Activated CD8-positive, alpha-beta memory T cell treated with anti-CD3 and anti-CD28 coated beads for 1 hour (primary cell): ENCODE measurements around the gene C10orf62.
"Not testable (repeated sequence)": the region's sequence is repeated elsewhere in the genome, so short reads cannot be mapped to it uniquely, and the experiment has no call there.

ENCODE experiments used
- DNase-seq, 2 donors: peaks; one replicate each; pipeline ENCODE4 v3.0.0-alpha.2; 2020; ENCODE audit warnings: low read depth in 1 of 2; ENCODE audit errors: extremely low read depth in 1 of 2

The C10orf62 gene, protein sequence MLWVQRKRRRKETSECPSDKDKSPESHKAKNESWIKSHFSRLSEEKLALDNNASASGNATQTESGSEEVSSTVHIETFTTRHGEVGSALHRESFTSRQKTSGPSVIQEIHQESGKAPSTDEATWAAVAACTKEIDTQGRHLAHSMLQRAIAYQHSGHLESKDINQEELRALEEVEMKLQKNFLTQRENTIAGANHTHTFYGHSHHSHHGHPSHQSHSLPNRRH

DNA sequence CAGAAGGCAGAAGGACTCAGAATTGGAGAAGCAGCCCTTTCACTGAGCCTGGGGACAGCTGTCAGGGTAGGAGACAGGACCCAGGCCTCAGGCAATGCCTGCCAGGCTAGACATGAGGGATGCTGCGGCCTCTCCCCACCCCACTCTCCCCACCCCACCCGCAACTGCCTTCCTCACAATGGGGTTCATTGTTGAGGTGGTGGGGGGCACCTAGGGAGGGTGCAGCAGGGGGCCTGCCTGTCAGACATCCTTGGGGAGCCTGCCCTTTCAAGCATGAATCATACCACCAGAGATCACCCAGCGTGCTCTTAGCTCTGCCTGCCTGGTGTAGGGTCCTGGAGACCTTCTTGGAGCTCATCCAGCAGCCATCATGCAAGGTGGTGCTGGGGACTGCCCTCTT, at the start of gene C10orf62:
C10orf62 (plus strand) TSS at position 243 of the 400 bp plus-strand sequence. CDS start 177 bp downstream, outside the sequence.
- no peak for DNase-seq

DNA sequence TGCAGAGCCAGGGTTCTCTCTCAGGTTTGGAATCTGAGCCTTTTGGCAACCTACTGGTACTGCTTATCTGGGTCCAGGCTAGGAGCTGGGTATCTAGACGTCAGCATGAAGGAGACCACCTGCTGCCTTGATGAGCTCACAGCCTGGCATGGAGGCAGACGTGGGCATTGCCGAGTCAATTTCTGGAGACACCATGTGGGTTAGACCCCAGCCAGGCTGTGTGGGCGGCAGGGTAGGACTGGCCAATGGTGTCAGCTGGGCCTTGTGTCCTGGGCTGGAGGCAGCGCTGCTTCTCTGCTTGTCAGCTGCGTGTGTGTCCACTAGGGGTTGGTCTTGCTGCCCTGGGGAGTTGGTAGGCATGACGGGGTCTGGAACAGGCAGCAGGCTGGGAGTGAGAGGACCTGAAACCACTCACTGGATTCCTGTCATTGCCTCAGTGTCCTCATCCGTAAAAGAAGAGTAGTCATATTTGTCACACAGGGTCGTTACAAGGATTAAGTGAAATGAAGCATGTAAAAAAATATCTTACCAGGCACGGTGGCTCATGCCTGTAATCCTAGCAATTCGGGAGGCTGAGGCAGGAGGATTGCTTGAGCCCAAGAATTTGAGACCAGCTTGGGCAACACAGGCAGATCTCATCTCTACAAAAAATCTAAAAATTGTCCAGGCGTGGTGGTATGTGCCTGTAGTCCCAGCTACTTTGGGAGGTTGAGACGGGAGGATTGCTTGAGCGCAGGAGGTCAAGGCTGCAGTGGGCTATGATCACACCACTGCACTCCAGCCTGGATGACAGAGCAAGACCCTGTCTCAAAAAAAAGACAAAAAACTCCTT, 48.6 kb upstream of the C10orf62 start:
- DNase-seq, result no peak

DNA sequence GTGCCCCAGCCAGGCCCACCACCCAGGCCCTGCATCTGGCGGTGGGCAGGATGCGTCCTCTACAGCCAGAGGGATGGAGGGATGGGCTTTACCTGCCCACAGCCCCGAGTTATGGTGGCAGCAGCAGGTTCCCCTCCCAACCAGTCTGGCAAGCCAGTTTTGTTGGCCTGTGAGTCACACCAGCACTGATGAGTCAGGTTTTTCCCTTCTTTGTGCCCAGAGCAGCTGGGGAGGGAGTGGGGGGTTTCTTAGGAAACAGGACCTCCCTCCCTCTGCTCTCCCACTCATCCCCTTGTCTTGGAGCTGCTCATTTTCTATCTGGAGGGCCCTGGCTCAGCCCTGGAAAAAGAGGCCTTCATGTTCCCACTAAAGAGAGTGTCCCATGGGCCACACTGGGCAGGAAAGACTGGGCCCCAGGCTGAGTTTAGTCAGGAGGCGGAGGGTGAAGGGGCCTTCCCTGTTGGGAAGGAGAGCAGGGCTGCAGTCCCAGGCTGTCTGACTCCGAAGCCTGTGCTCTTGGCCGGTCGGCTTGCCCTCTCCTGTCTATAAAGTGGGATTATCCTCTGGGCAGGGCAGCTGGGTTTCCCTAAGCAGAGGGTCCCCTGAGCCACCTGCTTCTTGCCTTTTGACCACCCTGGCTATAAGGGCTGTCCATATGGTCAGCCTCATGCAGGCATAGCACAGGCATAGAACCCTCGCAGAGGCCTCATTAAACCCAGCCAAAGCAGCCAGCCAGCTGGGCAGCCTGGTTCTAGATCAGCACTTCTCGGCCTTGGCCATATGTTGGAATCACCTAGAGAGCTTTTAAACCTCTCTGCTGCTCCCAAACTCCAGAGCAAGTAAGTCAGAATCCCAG, 47.1 kb upstream of the C10orf62 start:
- DNase-seq, result no peak

DNA sequence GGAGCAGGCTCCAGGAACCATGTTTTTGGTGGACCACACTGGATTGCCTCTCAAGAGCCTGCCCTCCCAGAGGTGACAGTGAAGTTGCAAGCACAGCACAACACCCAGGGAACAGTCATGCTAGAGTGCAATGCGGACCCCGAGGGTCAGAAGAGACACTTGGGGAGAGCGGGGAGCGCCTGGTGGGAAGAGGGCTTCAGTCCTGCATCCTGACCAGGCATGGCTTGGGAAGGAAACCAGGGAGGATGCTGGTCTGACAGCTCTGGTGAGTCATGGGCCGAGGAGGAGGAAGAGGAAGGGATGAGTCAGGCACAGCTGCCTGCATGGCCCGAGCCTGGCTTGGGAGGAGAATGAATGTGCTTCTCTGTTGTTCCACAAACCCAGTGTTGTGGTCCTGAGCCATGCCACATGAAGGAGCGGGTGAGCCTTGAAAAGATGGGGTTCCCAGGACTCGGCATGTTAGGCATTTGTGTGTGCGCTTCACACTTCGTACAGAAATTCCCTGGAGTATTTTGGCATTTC, 46.4 kb upstream of the C10orf62 start:
- no peak for DNase-seq

DNA sequence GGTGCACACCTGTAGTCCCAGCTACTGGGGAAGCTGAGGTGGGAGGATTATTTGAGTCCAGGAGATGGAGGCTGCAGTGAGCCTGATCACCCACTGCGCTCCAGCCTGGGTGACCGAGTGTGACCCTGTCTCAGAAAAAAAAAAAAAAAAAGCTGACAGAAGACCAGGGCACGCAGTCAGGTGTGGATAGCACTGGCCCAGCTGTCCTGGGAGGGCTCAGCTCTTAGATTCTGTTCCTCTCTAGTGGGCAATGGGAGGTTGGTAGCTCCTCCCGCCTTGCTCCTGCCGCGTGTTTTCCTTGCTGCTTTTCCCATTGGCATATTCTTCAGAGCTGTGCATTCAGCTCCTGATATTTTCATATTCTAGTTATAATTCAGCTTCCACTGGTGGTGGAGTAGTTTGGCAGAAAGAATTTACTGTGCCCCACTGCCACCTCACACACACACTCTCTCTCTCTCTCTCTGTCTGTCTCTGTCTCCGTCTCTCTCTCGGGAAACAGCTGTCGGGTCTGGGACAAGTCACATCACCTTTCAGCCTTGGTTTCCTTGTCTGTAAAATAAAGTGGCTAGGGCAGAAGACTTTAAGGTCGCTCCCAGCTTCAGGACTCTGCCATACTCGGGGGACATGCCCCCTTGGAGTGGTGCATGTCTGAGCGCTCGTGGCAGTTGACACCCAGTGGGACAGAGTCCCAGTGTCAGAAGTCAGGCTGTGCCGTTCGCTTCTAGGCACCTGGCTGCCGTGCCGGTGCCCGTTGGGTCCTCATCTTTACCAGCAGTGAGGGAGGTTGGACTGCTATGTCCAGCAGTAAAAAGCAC, 42.9 kb upstream of the C10orf62 start:
- DNase-seq, result no peak

DNA sequence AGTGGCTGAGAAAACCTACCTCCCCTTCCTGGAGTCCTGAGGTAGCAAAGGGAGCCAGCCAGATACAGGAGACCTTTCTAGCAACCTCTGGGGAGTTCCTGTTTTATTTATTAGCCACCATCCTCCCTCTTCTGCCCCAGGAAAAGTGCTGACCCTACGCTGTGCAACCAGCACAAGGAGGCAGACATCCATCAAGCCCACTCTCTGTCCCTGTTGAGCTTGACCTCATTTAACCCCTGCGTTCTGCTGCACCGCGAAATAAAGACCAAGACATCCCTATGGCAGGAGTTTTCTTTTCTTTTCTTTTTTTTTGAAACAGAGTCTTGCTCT, 42.3 kb upstream of the C10orf62 start:
- no peak for DNase-seq

DNA sequence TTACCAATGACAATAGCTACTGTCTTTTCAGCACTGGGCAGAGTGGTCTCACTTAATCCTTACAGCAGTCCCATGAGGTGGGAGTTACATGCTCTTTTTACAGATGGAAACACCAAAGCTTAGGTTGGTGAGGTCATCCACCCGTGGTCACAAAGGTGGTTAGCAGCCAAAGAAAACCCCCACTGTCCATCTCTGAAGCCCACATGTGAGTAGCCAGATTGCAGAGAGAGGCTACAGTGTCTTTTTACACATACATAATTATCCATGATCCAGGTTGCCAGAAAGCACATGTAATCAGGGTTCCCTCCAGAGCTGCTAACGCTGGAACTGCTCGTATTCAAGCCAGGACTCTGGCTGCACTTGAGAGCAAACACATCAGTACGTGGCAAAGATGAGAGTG, 41.6 kb upstream of the C10orf62 start:
- DNase-seq, result no peak

DNA sequence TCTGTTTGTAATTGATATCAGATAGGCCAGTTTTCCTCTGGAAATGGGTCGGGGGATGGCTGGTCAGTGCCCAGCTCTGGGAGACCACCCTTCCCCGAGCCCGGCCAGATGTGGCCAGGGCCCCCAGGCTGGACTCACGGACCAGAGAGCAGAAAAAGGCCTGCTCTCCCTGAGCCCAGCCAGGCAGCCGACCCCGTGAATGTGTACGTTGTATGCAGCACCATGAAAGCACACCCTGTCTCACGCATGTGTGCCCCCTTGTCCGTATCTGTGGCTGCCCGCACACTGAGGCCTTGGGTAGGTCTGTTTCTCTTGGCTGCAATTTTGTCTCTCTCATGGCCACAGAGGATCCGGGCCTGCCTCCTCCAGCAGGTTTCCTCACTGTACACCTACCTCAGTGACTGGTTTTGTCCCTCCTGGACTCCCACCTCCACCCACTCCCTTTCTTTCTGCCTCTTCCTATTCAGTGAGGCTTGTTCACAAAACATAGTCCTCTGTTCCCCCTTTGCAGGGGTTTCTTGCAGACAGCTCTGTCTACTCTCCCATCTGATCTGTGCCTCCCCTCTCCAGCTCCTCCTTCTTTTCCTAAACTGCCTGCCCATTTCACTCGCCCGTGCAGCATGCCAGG, 40.6 kb upstream of the C10orf62 start:
- DNase-seq, result no peak

DNA sequence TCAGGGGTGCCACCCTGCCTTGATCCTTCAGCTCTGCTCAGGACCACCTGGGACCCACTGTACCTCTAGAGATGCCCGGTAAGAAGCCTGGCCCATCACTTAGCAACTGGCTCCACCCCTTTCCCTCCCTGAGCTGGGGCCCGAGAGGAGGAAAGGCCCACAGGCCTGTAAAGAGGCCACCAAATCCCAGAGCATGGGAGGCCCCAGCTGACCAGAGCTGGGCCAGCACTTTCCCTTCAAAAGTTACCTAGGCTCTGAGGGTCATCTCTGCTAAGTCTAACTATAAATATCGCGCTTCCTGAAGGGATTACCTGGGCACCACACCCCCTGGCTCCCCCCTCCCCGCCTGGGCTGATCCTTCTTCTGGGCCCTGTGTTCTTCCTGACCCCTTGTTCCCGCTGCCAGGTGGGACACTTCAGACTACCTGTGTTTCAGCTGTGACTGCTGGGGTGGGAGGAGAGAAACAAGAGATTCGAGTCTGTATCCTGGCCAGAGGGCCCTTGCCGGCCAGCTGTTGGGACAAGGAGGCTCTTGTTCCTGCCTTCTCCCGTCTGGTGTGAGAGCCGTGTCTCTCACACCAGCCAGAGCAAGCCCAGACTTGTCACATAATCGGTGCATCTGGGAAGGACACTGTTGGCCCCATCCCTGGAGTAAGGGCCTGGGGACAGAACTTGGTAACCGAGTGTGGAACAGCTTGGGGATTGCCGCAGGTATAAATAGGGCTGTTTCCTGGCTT, 39.8 kb upstream of the C10orf62 start:
- DNase-seq, result no peak

DNA sequence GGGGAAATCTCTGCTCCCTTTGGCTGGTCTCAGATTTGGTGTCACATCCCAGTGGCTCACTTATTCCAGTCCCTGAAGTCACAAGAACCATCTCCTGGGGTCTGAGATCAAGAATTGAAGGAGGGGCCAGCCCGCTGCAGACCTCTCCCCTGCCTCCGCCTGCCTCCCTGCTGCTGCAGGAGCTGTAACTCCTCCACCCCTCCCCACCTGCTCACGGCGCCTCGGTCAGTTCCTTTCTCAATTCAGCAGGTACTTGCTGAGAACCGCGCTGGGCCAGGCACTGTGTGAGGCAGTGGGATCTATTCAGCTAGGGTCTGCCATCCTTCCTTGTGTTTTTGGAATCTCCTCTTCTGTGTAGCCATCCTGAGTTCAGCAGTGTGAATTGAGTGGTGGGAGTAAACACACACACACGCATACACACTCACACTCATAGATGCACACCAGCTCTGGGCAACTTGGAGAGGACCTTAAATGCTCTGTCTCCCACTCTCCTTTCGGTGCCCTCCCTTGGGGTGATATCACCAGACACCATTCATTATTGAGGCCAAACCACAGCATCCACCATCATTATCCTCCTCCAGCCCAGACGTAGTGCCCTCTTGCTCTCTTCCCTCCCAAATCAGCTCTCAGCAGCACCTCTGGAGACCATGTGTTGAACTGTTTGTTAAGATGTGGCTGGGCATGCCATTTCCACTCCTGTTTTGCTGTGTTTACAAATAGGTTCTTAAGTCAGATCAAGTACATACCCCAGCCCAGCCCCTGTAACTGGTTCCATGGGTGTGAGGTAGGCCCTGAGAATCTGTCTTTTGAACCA, 39.0 kb upstream of the C10orf62 start:
- no peak for DNase-seq

DNA sequence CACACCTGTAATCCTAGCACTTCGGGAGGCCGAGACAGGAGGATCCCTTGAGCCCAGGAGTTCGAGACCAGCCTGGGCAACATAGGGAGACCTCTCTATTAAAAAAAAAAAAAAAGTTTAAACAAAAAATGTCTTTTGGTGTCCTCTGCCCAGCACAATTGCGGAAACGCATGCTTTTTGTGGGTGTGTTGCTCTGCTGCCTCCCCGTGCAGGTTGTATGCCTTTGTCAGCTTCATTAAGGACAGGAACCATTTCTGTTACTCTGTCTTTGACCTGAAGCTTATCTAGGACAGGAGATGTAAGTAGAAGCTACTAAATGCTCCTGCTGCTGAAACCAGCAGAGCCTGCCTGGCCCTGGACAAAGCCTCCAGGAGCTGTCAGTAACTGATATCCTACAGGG, 38.2 kb upstream of the C10orf62 start:
- DNase-seq, result no peak

DNA sequence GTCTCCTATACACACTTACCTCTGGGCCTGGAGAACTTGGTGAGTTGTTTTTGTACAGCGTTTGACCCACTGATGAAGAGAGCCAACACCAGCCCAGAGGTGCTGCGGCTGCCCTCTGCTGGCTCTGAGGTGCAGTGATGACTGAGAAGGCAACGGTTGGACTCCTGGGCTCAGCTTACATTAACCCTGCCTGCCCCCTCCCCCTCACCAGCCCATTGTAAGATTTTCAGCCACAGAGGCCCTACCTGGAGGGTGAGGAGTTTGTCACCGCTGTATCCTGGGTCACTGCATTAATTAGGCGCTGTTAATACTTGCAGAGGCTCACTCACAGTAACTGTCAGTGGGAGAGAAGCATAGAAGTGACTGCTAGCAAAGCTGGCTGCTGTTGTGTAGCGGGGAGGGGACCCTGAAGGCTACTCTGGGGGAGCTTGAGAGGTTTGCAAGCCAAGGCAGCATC, 35.9 kb upstream of the C10orf62 start:
- peak in 1 of 2 donors; percentile 32 for DNase-seq

DNA sequence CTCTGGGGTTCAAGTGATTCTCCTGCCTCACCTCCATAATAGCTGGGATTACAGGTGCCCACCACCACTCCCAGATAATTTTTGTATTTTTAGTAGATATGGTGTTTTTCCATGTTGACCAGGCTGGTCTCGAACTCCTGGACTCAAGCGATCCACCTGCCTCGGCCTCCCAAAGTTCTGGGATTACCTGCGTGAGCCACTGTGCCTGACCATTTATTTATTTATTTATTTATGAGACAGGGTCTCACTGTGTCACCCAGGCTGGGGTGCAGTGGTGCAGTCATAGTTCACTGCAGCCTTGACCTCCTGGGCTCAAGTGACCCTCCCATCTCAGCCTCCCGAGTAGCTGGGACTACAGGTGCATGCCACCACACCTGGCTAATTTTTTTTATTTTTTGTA, 35.2 kb upstream of the C10orf62 start:
- not testable (repeated sequence) for DNase-seq

DNA sequence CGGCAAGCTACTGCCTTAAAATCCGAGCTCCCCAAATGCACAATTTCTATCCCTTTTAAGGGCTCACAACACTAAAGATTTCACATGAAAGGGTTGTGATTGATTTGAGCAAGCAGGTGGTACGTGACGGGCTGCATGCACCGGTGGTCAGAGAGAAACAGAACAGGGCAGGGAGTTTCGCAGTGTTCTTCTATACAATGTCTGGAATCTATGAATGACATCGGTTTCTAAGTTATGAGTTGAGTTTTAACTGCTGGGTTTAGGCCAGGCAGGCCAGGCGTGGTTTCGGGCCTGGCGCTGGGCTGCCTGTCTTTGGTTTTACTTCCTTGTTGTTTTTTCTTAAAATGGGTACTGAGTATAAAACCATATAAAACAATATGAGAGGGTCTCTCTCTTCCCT, 34.0 kb upstream of the C10orf62 start:
- not testable (repeated sequence) for DNase-seq

DNA sequence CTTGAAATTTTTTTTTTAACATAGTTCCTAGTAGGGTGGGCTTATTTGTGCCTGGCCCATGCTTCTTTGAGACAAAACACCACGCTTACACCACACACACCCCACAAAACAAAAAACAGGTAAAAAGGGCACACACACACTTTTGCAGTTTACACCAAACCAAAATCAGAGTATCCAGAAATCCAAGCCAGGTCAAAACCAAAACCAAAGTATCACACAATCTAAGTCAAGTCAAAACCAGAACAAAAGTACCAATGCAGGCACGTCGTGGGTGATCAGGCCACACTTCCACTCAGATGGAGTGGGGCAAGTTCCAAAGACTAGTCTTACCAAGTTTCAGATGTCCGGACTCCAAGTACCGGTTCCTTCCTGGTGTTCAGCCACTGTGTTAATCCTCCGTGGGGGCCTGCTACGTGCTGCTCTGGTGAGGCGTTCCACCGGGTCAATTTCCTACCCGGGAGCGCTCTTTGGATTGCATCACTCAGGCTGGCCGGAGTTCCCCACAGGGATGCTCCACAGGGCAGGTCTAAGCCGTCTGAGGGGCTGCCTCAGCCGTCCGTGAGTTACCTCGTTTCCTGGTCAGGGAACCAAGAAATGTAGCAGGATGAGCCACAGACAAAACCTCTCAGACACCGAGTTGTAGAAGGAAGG, 28.7 kb upstream of the C10orf62 start:
- DNase-seq, result not testable (repeated sequence)

DNA sequence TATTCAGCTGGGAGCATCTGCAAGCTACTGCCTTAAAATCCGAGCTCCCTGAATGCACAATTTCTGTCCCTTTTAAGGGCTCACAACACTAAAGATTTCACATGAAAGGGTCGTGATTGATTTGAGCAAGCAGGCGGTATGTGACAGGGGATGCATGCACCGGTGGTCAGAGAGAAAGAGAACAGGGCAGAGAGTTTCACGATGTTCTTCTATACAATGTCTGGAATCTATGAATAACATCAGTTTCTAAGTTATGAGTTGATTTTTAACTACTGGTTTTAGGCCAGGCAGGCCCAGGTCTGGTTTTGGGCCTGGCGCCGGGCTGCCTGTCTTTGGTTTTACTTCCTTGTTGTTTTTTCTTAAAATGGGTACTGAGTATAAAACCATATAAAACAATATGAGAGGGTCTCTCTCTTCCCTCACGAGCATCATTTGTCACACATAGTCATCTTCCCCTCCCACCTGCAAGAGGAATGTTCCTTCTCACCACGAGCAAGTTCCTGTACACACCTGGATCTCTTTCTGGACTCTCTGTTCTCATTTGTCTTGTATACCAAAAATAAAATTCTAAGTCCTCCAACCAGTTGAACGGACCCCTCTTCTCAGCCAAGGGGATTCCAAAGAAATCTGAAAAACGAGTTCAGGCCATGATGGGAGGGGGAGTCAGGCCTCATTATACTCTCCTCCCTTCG, 28.0 kb upstream of the C10orf62 start:
- DNase-seq, result not testable (repeated sequence)

DNA sequence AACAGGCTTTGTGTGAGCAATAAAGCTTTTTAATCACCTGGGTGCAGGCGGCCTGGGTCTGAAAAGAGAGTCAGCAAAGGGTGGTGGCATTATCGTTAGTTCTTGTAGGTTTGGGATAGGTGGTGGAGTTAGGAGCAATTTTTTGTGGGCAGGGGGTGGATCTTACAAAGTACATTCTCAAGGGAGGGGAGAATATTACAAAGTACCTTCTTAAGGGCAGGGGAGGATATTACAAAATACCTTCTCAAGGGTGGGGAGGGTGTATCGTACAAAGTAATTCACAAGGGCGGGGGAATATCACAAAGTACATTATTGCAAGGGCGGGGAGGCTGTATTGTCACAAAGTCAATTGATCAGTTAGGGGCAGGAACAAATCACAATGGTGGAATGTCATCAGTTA, 27.2 kb upstream of the C10orf62 start:
- DNase-seq, result not testable (repeated sequence)
